ENCODE data around the gene ZNF777. TPM values are rescaled to one million over a fixed set of nuclear protein-coding genes. Genes with fewer than 3 reads are reported as not detected.
A peak's percentile ranks its signal among the peaks of the same experiment; 100 is the strongest.

Gene ZNF777
- total RNA-seq, 1 donor from 2014 or later: 15.1 TPM

GRCh38 chr7:149490083-149490760, 29.4 kb upstream of the ZNF777 start:
- peaks cover 7% of the 10 kb centered on the region for H3K4me1 Mint-ChIP-seq (ENCODE audit: low read depth)
- no peak for TF ChIP-seq CTCF (IDR thresholded peaks at IDR 0.05)
- H3K36me3 Mint-ChIP-seq (ENCODE audit: low read depth): peaks cover 62% of the 10 kb centered on the region
- no peaks in the 10 kb centered on the region for H3K9me3 Mint-ChIP-seq (ENCODE audit: low read depth)
- H3K27me3 Mint-ChIP-seq (ENCODE audit: low read depth): no peaks in the 10 kb centered on the region
- no peak for DNase-seq (ENCODE audit: low spot score)
- H3K27ac Mint-ChIP-seq (ENCODE audit: unreplicated experiment): peak overlapping the region; percentile 29
- H3K4me3 Mint-ChIP-seq (ENCODE audit: unreplicated experiment): no peak overlapping the region

GRCh38 chr7:149489391-149490024, 28.6 kb upstream of the ZNF777 start:
- H3K27me3 Mint-ChIP-seq (ENCODE audit: low read depth): no peaks in the 10 kb centered on the region
- peak overlapping the region; percentile 29 for H3K27ac Mint-ChIP-seq (ENCODE audit: unreplicated experiment)
- no peak for DNase-seq (ENCODE audit: low spot score)
- TF ChIP-seq CTCF (IDR thresholded peaks at IDR 0.05): peak; percentile 19
- no peak overlapping the region for H3K4me3 Mint-ChIP-seq (ENCODE audit: unreplicated experiment)
- peaks cover 64% of the 10 kb centered on the region for H3K36me3 Mint-ChIP-seq (ENCODE audit: low read depth)
- H3K9me3 Mint-ChIP-seq (ENCODE audit: low read depth): no peaks in the 10 kb centered on the region
- H3K4me1 Mint-ChIP-seq (ENCODE audit: low read depth): no peaks in the 10 kb centered on the region

DNA sequence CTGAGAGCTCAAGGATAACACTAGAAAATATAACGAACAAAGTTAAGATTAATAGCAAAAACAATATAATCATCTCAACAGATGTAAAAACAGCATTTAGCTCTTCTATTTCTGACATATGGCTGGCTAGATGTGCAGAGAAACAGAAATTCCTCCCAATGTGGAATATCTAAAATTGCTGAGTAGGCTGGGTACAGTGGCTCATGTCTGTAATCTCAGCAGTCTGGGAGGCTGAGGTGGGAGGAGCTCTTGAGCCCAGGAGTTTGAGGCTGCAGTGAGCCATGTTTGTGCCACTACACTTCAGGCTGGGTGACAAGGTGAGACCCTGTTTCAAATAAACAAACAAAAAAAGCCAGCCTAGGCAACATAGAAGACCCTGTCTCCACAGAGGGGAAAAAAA, 18.7 kb upstream of the ZNF777 start:
- no peak for DNase-seq (ENCODE audit: low spot score)
- H3K4me1 Mint-ChIP-seq (ENCODE audit: low read depth): no peaks in the 10 kb centered on the region
- no peak for TF ChIP-seq CTCF (IDR thresholded peaks at IDR 0.05)
- peaks cover 34% of the 10 kb centered on the region for H3K36me3 Mint-ChIP-seq (ENCODE audit: low read depth)
- H3K27ac Mint-ChIP-seq (ENCODE audit: unreplicated experiment): no peak overlapping the region
- H3K4me3 Mint-ChIP-seq (ENCODE audit: unreplicated experiment): no peak overlapping the region
- H3K27me3 Mint-ChIP-seq (ENCODE audit: low read depth): no peaks in the 10 kb centered on the region
- H3K9me3 Mint-ChIP-seq (ENCODE audit: low read depth): peaks cover 13% of the 10 kb centered on the region

- TF ChIP-seq CTCF (IDR thresholded peaks at IDR 0.05): no peak
- Mint-ChIP-seq H3K9me3 (ENCODE audit: low read depth) (peaks cover 10% of the 10 kb centered on the region), H3K4me1 (ENCODE audit: low read depth) (no peaks in the 10 kb centered on the region), H3K36me3 (ENCODE audit: low read depth) (peaks cover 38% of the 10 kb centered on the region), H3K27ac (ENCODE audit: unreplicated experiment) (no peak overlapping the region), H3K27me3 (ENCODE audit: low read depth) (no peaks in the 10 kb centered on the region), H3K4me3 (ENCODE audit: unreplicated experiment) (no peak overlapping the region)
- DNase-seq (ENCODE audit: low spot score): no peak
Observed at GRCh38 chr7:149478754-149479153, 17.9 kb upstream of the ZNF777 start.

- H3K27ac Mint-ChIP-seq (ENCODE audit: unreplicated experiment): no peak overlapping the region
- H3K36me3 Mint-ChIP-seq (ENCODE audit: low read depth): peaks cover 42% of the 10 kb centered on the region
- TF ChIP-seq CTCF (IDR thresholded peaks at IDR 0.05): no peak
- H3K4me1 Mint-ChIP-seq (ENCODE audit: low read depth): no peaks in the 10 kb centered on the region
- H3K9me3 Mint-ChIP-seq (ENCODE audit: low read depth): peaks cover 10% of the 10 kb centered on the region
- no peak for DNase-seq (ENCODE audit: low spot score)
- H3K27me3 Mint-ChIP-seq (ENCODE audit: low read depth): no peaks in the 10 kb centered on the region
- H3K4me3 Mint-ChIP-seq (ENCODE audit: unreplicated experiment): no peak overlapping the region
Observed at GRCh38 chr7:149477494-149478443, 16.9 kb upstream of the ZNF777 start.

Measured in chondrocyte (in vitro differentiated cells).